NOMO-1 treated with dmso at 0.1 percent for 144 hours (cell line): ENCODE data around the gene MBLAC2.

Source experiments
- DNase-seq: peaks from one replicate; lab custom pipeline; 2025; ENCODE audit not compliant: unreplicated experiment; lab: John Stamatoyannopoulos, UW

The MBLAC2 gene

GRCh38 chr5:90474235-90475107 lies at the start of gene MBLAC2, which contains the start of gene POLR3G:
MBLAC2 (minus strand) TSS chr5:90474771; CDS start chr5:90474292, 479 bp downstream.
POLR3G (plus strand) TSS chr5:90474864; CDS start chr5:90485568, 10,704 bp downstream.
- peak; percentile 90 for DNase-seq

GRCh38 chr5:90519081-90519480 lies 44.5 kb upstream of the MBLAC2 start:
- DNase-seq = no peak

GRCh38 chr5:90518661-90519060 lies 44.1 kb upstream of the MBLAC2 start:
- no peak for DNase-seq

- DNase-seq = no peak
Observed at GRCh38 chr5:90514520-90514919, 39.9 kb upstream of the MBLAC2 start.

- no peak for DNase-seq
Observed at GRCh38 chr5:90510438-90510837, 35.9 kb upstream of the MBLAC2 start.

GRCh38 chr5:90506221-90506620 lies 31.6 kb upstream of the MBLAC2 start:
- no peak for DNase-seq

GRCh38 chr5:90504743-90505142 lies 30.2 kb upstream of the MBLAC2 start:
- DNase-seq = no peak

- DNase-seq = no peak
Observed at GRCh38 chr5:90503596-90503995, 29.0 kb upstream of the MBLAC2 start.

GRCh38 chr5:90495146-90495545 lies 20.6 kb upstream of the MBLAC2 start:
- no peak for DNase-seq

- DNase-seq = no peak
Observed at GRCh38 chr5:90494043-90494442, 19.5 kb upstream of the MBLAC2 start.

GRCh38 chr5:90488791-90489190 lies 14.2 kb upstream of the MBLAC2 start:
- no peak for DNase-seq

GRCh38 chr5:90484540-90484939 lies 10.0 kb upstream of the MBLAC2 start:
- DNase-seq = no peak

GRCh38 chr5:90483206-90483605 lies 8.6 kb upstream of the MBLAC2 start:
- DNase-seq = no peak

GRCh38 chr5:90480699-90481098 lies 6.1 kb upstream of the MBLAC2 start:
- no peak for DNase-seq

- DNase-seq = no peak
Observed at GRCh38 chr5:90479611-90480385, 5.2 kb upstream of the MBLAC2 start.

- no peak for DNase-seq
Observed at GRCh38 chr5:90477621-90478215, 3.1 kb upstream of the MBLAC2 start.

GRCh38 chr5:90477073-90477472 lies 2.5 kb upstream of the MBLAC2 start:
- DNase-seq = no peak

GRCh38 chr5:90476391-90476790 lies 1.8 kb upstream of the MBLAC2 start:
- no peak for DNase-seq

- DNase-seq = no peak
Observed at GRCh38 chr5:90475436-90475980, 937 bp upstream of the MBLAC2 start.

GRCh38 chr5:90473396-90474234 lies 956 bp downstream of the MBLAC2 start:
- DNase-seq = peak; percentile 8
